Measurements from ENCODE around the gene NAT10. TPM values are rescaled to one million over a fixed set of nuclear protein-coding genes. Genes with fewer than 3 reads are reported as not detected.
A peak's percentile ranks its signal among the peaks of the same experiment; 100 is the strongest.

NAT10 gene
- polyA plus RNA-seq, 4 donors = 8.9 to 36.3 (median 20.6) TPM

GRCh38 chr11:34188181-34188580 lies 82.8 kb downstream of the NAT10 start:
- H3K4me1 ChIP-seq (ENCODE audit: control insufficient read depth in 3 of 3, insufficient read depth in 2 of 3, low read depth in 1 of 3, low read length in 2 of 3) = peaks cover 0 to 6% (median 0%) of the 10 kb centered on the region in 3 donors
- 79 to 90% (median 87%) methylated on average over 5 of the region's 5 CpGs for WGBS, 3 donors
- H3K27me3 ChIP-seq (ENCODE audit: control insufficient read depth in 3 of 3, insufficient read depth in 3 of 3, low read length in 3 of 3) = no peaks in the 10 kb centered on the region
- DNase-seq = no peak
- peaks cover 0 to 5% (median 0%) of the 10 kb centered on the region in 3 donors for H3K36me3 ChIP-seq (ENCODE audit: control insufficient read depth in 3 of 3, insufficient read depth in 2 of 3, low read depth in 1 of 3, low read length in 3 of 3)
- H3K27ac ChIP-seq (ENCODE audit: low read depth in 1 of 3, low read length in 2 of 3) = no peak overlapping the region
- no peak overlapping the region for H3K4me3 ChIP-seq (ENCODE audit: low read depth in 1 of 3, low read length in 3 of 3)
- FAIRE-seq = no peak
- H3K9me3 ChIP-seq (ENCODE audit: control insufficient read depth in 2 of 2, insufficient read depth in 1 of 2, low read depth in 1 of 2, low read length in 1 of 2) = no peaks in the 10 kb centered on the region

DNA sequence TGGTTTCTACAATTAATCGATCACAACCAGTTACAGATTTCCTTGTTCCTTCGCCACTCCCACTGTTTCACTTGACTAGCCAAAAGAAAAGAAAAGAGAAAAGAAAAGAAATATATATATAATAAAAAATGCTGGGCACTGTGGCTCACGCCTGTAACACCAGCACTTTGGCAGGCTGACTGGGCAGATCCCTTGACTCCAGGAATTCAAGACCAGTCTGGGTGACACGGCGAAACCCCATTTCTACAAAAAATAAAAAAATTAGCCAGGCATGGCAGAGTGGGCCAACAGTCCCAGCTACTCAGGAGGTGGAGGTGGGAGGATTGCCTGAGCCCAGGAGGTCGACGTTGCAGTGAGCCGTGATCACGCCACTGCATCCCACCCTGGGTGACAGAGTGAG lies 83.8 kb downstream of the NAT10 start:
- Histone ChIP-seq H3K27me3 (ENCODE audit: control insufficient read depth in 3 of 3, insufficient read depth in 3 of 3, low read length in 3 of 3) (no peaks in the 10 kb centered on the region), H3K4me3 (ENCODE audit: low read depth in 1 of 3, low read length in 3 of 3) (no peak overlapping the region), H3K4me1 (ENCODE audit: control insufficient read depth in 3 of 3, insufficient read depth in 2 of 3, low read depth in 1 of 3, low read length in 2 of 3) (peaks cover 0 to 6% (median 0%) of the 10 kb centered on the region in 3 donors), H3K27ac (ENCODE audit: low read depth in 1 of 3, low read length in 2 of 3) (no peak overlapping the region), H3K36me3 (ENCODE audit: control insufficient read depth in 3 of 3, insufficient read depth in 2 of 3, low read depth in 1 of 3, low read length in 3 of 3) (peaks cover 0 to 7% (median 0%) of the 10 kb centered on the region in 3 donors), H3K9me3 (ENCODE audit: control insufficient read depth in 2 of 2, insufficient read depth in 1 of 2, low read depth in 1 of 2, low read length in 1 of 2) (no peaks in the 10 kb centered on the region)
- FAIRE-seq = no peak
- no peak for DNase-seq
- 81 to 88% (median 84%) methylated on average over 9 of the region's 9 CpGs for WGBS, 3 donors

DNA sequence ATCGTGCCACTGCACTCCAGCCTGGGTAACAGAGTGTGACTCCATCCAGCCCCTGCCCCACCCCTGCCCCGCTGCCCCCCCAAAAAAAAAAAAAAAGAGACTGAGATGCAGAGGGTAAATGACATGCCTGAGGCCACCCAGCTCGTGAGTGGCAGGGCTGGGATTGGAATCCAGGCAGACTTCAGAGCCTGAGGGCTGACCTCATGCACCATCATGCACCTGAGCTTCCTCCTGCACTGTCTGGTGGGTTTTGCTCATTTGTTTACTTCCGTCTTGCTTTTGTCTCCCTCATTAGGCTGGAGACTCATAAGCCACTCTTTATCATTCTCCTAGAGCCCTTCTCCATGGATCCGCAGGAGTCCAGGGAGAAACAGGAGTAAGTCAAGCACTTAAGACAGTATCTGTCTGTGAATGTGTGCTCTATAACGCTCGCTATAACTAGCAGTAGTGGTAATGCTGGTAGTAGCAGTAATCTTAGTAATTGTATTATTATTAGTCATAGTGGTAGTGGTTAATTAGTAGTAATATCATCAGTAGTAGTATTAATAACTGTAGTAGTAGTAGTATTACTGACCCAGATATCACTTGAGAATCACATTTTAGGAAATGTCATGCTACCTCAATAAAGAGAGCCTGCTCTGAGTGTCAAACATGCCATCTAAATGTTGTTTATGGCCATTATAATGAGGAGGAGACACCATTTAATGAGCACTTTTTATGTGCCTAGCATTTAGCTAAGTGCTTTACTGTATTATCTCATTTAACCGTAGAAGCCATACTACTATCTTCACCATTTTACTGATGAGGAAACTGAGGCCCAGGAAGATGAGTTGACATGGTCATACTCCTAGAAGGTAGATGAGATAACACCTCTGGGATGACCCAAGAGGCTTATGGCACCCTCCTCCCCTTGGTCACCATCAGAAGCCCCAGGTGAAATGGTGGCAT lies 85.0 kb downstream of the NAT10 start:
- Histone ChIP-seq H3K4me1 (ENCODE audit: control insufficient read depth in 3 of 3, insufficient read depth in 2 of 3, low read depth in 1 of 3, low read length in 2 of 3) (peaks cover 0 to 6% (median 0%) of the 10 kb centered on the region in 3 donors), H3K27ac (ENCODE audit: low read depth in 1 of 3, low read length in 2 of 3) (no peak overlapping the region), H3K9me3 (ENCODE audit: control insufficient read depth in 2 of 2, insufficient read depth in 1 of 2, low read depth in 1 of 2, low read length in 1 of 2) (no peaks in the 10 kb centered on the region), H3K27me3 (ENCODE audit: control insufficient read depth in 3 of 3, insufficient read depth in 3 of 3, low read length in 3 of 3) (no peaks in the 10 kb centered on the region), H3K4me3 (ENCODE audit: low read depth in 1 of 3, low read length in 3 of 3) (no peak overlapping the region), H3K36me3 (ENCODE audit: control insufficient read depth in 3 of 3, insufficient read depth in 2 of 3, low read depth in 1 of 3, low read length in 3 of 3) (peaks cover 0 to 7% (median 0%) of the 10 kb centered on the region in 3 donors)
- DNase-seq (no peak), FAIRE-seq (no peak)
- WGBS, 3 donors = 83 to 88% (median 86%) methylated on average over 7 to 8 of the region's 8 CpGs

DNA sequence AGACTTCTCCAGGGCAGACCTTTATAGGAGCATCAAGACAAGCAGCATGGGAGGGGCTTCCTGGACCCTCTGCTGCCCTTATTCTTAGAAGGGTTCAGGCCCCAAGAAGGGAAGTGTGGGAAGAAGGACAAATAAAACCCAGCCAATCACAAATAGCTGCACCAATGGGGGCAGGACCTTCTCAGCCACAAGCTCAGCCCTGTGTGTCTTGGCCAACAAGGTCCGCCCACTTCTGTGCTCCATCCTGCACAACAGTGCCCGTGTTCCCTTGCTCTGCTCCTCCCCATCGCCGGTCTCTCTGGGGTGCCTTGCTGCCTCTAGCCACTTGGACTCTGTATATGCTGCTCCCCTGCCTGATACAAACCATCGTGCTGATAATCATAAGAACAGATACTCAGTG lies 86.1 kb downstream of the NAT10 start:
- H3K4me1 ChIP-seq (ENCODE audit: control insufficient read depth in 3 of 3, insufficient read depth in 2 of 3, low read depth in 1 of 3, low read length in 2 of 3) = peaks cover 0 to 6% (median 0%) of the 10 kb centered on the region in 3 donors
- no peak for DNase-seq
- H3K27me3 ChIP-seq (ENCODE audit: control insufficient read depth in 3 of 3, insufficient read depth in 3 of 3, low read length in 3 of 3) = no peaks in the 10 kb centered on the region
- FAIRE-seq = no peak
- H3K27ac ChIP-seq (ENCODE audit: low read depth in 1 of 3, low read length in 2 of 3) = no peak overlapping the region
- WGBS, 3 donors = 86 to 95% (median 88%) methylated on average over 5 of the region's 5 CpGs
- H3K9me3 ChIP-seq (ENCODE audit: control insufficient read depth in 2 of 2, insufficient read depth in 1 of 2, low read depth in 1 of 2, low read length in 1 of 2) = no peaks in the 10 kb centered on the region
- H3K36me3 ChIP-seq (ENCODE audit: control insufficient read depth in 3 of 3, insufficient read depth in 2 of 3, low read depth in 1 of 3, low read length in 3 of 3) = peaks cover 0 to 11% (median 0%) of the 10 kb centered on the region in 3 donors
- H3K4me3 ChIP-seq (ENCODE audit: low read depth in 1 of 3, low read length in 3 of 3) = no peak overlapping the region

DNA sequence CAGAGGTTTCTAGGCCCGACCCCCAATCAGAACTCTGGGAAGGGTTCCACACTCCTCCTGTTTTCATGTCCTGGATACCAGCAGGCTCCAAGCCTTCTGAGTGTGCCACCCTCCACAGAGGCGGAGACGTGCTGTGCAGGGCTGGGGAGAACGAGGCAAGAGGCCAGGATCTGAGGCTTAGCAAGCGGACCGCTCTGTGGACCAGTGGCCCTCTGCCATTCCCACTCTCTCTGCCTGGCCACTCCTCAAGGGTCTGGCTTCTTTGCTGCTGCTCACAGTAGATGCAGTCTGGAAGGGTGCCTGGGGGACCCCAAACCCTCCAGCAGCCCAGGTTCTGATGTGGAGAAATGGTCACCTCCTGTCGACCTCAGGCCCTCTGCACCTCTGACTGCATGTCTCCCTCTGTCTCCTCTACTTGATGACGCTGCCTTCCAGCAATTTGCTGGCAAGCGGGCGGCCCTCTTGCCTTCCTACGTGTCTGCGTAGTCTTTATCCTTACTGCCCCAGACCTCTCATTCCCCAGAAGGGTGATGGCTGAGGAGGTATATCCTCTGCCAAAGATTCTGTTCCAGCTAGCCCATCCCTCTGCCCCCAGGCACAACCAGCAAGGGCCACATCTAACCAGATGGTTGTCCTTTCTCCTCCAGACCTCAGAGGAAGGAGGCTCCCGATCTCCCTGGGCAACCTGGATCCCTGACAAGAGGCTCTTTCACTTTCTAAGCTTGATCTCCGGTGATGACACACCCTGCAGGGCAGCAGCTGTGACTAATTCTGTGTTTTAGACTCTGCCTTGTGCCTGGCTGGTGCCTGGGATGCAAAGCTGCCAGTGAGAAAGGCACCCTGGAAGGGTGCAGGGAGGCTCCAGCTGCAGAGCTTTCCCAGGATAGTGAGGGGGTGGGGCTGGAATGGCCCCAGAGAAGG lies 87.3 kb downstream of the NAT10 start:
- DNase-seq (peak; percentile 26 to 79), FAIRE-seq (no peak)
- no peak overlapping the region for H3K4me3 ChIP-seq (ENCODE audit: low read depth in 1 of 3, low read length in 3 of 3)
- no peaks in the 10 kb centered on the region for H3K9me3 ChIP-seq (ENCODE audit: control insufficient read depth in 2 of 2, insufficient read depth in 1 of 2, low read depth in 1 of 2, low read length in 1 of 2)
- peaks cover 0 to 14% (median 0%) of the 10 kb centered on the region in 3 donors for H3K36me3 ChIP-seq (ENCODE audit: control insufficient read depth in 3 of 3, insufficient read depth in 2 of 3, low read depth in 1 of 3, low read length in 3 of 3)
- H3K4me1 ChIP-seq (ENCODE audit: control insufficient read depth in 3 of 3, insufficient read depth in 2 of 3, low read depth in 1 of 3, low read length in 2 of 3) = peaks cover 0 to 6% (median 0%) of the 10 kb centered on the region in 3 donors
- peak overlapping the region in 1 of 3 donors; percentile 75 for H3K27ac ChIP-seq (ENCODE audit: low read depth in 1 of 3, low read length in 2 of 3)
- no peaks in the 10 kb centered on the region for H3K27me3 ChIP-seq (ENCODE audit: control insufficient read depth in 3 of 3, insufficient read depth in 3 of 3, low read length in 3 of 3)
- WGBS, 3 donors = 54 to 62% (median 60%) methylated on average over 13 to 14 of the region's 14 CpGs

DNA sequence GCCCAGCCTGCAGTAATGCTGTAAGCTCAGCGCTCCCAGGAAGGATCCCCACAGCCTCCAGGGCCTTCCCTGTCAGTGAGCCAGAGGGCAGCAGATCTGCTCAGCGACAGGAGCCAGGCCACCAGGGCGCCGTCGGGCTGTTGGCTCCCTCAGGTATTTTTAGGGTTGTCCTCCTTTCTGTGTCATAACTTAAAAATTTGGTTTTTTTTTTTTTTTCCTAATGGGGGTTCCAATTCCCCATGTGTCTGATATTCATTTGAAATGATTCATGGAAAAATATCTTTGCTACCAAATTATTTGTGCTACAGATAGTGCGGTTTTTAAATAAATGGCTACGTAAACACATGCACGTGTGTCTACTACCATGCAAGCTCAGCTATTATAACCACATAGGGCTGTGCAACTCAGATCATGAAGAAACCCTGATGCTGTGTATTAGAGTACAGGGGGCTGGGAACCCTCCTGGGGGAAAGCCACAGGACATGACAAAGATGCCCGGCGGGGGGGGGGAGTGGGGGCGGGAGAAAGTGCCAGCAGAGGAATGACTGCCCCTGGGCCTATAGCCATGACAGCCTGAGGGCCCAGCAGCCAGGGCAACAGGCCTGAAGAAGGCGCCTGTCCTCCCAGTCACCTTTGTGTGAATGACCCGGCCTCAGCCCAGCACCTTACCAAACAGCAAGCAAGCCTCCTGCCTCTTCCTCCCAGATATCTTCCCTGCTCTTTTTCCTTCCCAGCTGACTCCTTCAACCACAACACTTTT lies 89.3 kb downstream of the NAT10 start:
- H3K27me3 ChIP-seq (ENCODE audit: control insufficient read depth in 3 of 3, insufficient read depth in 3 of 3, low read length in 3 of 3) = no peaks in the 10 kb centered on the region
- H3K4me3 ChIP-seq (ENCODE audit: low read depth in 1 of 3, low read length in 3 of 3) = no peak overlapping the region
- H3K36me3 ChIP-seq (ENCODE audit: control insufficient read depth in 3 of 3, insufficient read depth in 2 of 3, low read depth in 1 of 3, low read length in 3 of 3) = peaks cover 0 to 14% (median 0%) of the 10 kb centered on the region in 3 donors
- no peaks in the 10 kb centered on the region for H3K4me1 ChIP-seq (ENCODE audit: control insufficient read depth in 3 of 3, insufficient read depth in 2 of 3, low read depth in 1 of 3, low read length in 2 of 3)
- no peak overlapping the region for H3K27ac ChIP-seq (ENCODE audit: low read depth in 1 of 3, low read length in 2 of 3)
- H3K9me3 ChIP-seq (ENCODE audit: control insufficient read depth in 2 of 2, insufficient read depth in 1 of 2, low read depth in 1 of 2, low read length in 1 of 2) = no peaks in the 10 kb centered on the region
- DNase-seq (no peak), FAIRE-seq (no peak)
- WGBS, 3 donors = 90 to 94% (median 92%) methylated on average over 12 to 13 of the region's 13 CpGs

All from small intestine (tissue), 7 donors.